Measurements from ENCODE around the gene IFT122. TPM values are rescaled to one million over a fixed set of nuclear protein-coding genes. Genes with fewer than 3 reads are reported as not detected.
"Not testable (repeated sequence)": the region's sequence is repeated elsewhere in the genome, so short reads cannot be mapped to it uniquely, and the experiment has no call there.

Gene IFT122
- total and polyA plus RNA-seq, 2 donors (not counting 3 experiments of a cell fraction or from before 2014, with no cell fraction given): 38.4 to 41.7 TPM

DNA sequence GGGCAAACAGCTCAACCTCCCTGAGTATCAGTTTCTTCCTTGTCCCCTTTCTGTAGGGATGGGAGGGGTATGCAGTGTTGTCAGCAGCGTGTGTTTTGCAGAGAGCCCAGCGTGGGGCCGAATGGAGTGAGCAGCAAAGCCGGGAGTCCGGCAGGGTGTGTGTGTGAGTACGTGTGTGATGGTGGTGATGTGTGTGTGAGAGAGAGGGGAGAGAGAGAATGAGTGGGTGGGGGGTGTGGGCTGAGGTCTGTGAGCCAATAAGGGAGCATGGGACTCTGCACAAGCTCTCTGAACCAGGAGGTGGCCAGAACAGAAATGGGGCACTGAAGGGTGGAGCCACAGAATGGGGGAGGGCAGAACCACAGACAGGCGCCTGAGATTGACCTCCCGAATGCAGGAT is 43.8 kb downstream of the IFT122 start:
- Histone ChIP-seq H3K27ac (ENCODE audit: insufficient read depth, low read depth, low read length) (no peak overlapping the region), H4K20me1 (replicated peaks; ENCODE audit: control insufficient read depth, extremely low read depth, insufficient read depth, low read length) (no peaks in the 10 kb centered on the region), H3K4me1 (ENCODE audit: control insufficient read depth, extremely low read depth, insufficient read depth, low read length) (peaks cover 11% of the 10 kb centered on the region), H3K27me3 (ENCODE audit: control insufficient read depth in 2 of 2, insufficient read depth in 2 of 2, low read length in 2 of 2) (no peaks in the 10 kb centered on the region), H3K4me2 (ENCODE audit: insufficient read depth, low read length) (no peak overlapping the region), H3K79me2 (ENCODE audit: control insufficient read depth, insufficient read depth, low read length) (no peaks in the 10 kb centered on the region), H2AFZ (ENCODE audit: low read depth, low read length) (no peak overlapping the region), H3K9ac (replicated peaks; ENCODE audit: extremely low read depth, insufficient read depth, low read length) (no peak overlapping the region), H3K9me1 (replicated peaks; ENCODE audit: control insufficient read depth, extremely low read depth, insufficient read depth, low read length) (no peaks in the 10 kb centered on the region), H3K4me3 (replicated peaks in 1 of 3; ENCODE audit: insufficient read depth in 1 of 3, low read depth in 1 of 3, low read length in 3 of 3) (no peak overlapping the region), H3K9me3 (replicated peaks; ENCODE audit: control insufficient read depth, insufficient read depth, low read length) (no peaks in the 10 kb centered on the region), H3K36me3 (ENCODE audit: control insufficient read depth in 2 of 2, extremely low read depth in 1 of 2, insufficient read depth in 2 of 2, low read length in 2 of 2) (peaks cover 2 to 7% of the 10 kb centered on the region in 2 experiments)
- dilution Hi-C loops (cut with MboI; ENCODE audit: extremely low pct_ligation_motif_present, low sequenced_read_pairs) (no loop called here), intact Hi-C loops (cut with micrococcal nuclease) (no loop called here)
- POLR2A ChIA-PET: no interaction called here
- DNase-seq (ENCODE audit: low read depth, low spot score): no peak
- FAIRE-seq: no peak
- BruUV-seq (replicated peaks): no TSS peak
- CTCF ChIA-PET: interaction anchor here (1.7 kb wide), 1 partner anchor 82 kb away, joined by 4 read pairs; no protein-coding TSS in a partner anchor
- no peak for TF ChIP-seq GATA2 (IDR thresholded peaks at IDR 0.05; ENCODE audit: insufficient read depth, insufficient read length, low read depth, low read length)
- TF ChIP-seq POLR2AphosphoS5 (IDR thresholded peaks at IDR 0.05; ENCODE audit: insufficient read depth, low read depth, low read length): no peak
- TF ChIP-seq, protein P1, sequence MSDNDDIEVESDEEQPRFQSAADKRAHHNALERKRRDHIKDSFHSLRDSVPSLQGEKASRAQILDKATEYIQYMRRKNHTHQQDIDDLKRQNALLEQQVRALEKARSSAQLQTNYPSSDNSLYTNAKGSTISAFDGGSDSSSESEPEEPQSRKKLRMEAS (IDR thresholded peaks at IDR 0.05; ENCODE audit: insufficient read depth, insufficient read length): no peak
- TF ChIP-seq EZH2 (IDR thresholded peaks at IDR 0.05; ENCODE audit: borderline replicate concordance, low read depth, low read length, severe bottlenecking): no peak

DNA sequence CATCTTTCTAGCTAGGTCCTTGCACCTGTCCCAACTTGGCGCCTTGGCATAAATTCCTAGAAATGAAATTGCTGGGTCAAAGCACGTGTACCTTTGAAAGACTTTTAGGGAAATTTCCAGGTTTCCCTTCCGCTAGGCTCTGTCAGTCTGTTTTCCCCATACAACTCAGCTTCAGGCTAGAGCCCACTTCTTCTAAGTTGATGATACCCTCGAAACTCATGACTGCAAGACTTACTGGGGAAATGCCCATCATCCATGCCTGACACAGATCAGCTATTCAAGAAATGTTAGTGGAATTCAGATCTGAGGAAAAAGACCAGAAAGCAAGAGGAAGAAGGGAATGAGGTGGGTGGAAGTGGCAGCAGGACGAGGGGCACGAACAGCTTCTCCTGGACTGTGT is 45.1 kb downstream of the IFT122 start:
- H3K4me2 ChIP-seq (ENCODE audit: insufficient read depth, low read length); H2AFZ ChIP-seq (ENCODE audit: low read depth, low read length); H3K9me3 ChIP-seq (replicated peaks; ENCODE audit: control insufficient read depth, insufficient read depth, low read length); BruUV-seq (replicated peaks); H3K9ac ChIP-seq (replicated peaks; ENCODE audit: extremely low read depth, insufficient read depth, low read length); H4K20me1 ChIP-seq (replicated peaks; ENCODE audit: control insufficient read depth, extremely low read depth, insufficient read depth, low read length); intact Hi-C loops (cut with micrococcal nuclease); dilution Hi-C loops (cut with MboI; ENCODE audit: extremely low pct_ligation_motif_present, low sequenced_read_pairs); H3K4me3 ChIP-seq (replicated peaks in 1 of 3; ENCODE audit: insufficient read depth in 1 of 3, low read depth in 1 of 3, low read length in 3 of 3); H3K79me2 ChIP-seq (ENCODE audit: control insufficient read depth, insufficient read depth, low read length); H3K27me3 ChIP-seq (ENCODE audit: control insufficient read depth in 2 of 2, insufficient read depth in 2 of 2, low read length in 2 of 2); POLR2A ChIA-PET; H3K36me3 ChIP-seq (ENCODE audit: control insufficient read depth in 2 of 2, extremely low read depth in 1 of 2, insufficient read depth in 2 of 2, low read length in 2 of 2); H3K27ac ChIP-seq (ENCODE audit: insufficient read depth, low read depth, low read length); DNase-seq (ENCODE audit: low read depth, low spot score); H3K9me1 ChIP-seq (replicated peaks; ENCODE audit: control insufficient read depth, extremely low read depth, insufficient read depth, low read length); FAIRE-seq: not testable (repeated sequence)
- CTCF ChIA-PET: interaction anchor here (1.7 to 3.4 kb wide), 3 partner anchors 10 to 102 kb away, joined by 4 to 23 read pairs (median 5); no protein-coding TSS in a partner anchor
- peaks cover 11% of the 10 kb centered on the region for H3K4me1 ChIP-seq (ENCODE audit: control insufficient read depth, extremely low read depth, insufficient read depth, low read length)

Data from endothelial cell of umbilical vein (primary cell).